Peyer's patch (tissue), 4 donors: ENCODE data around the gene C12orf43. TPM values are rescaled to one million over a fixed set of nuclear protein-coding genes. Genes with fewer than 3 reads are reported as not detected.
A peak's percentile ranks its signal among the peaks of the same experiment; 100 is the strongest.

Experiments used
- DNase-seq, 3 donors: peaks; one replicate each; pipeline ENCODE4 v3.0.0-alpha.2; 2017 to 2019
- H3K27ac ChIP-seq, 4 donors: fragments of 200-600 bp; sonication (generic); one replicate each; pipeline ENCODE4 v1.5.1; 2016 to 2019
- H3K27me3 ChIP-seq, 2 donors: fragments of 200-600 bp; sonication (generic); one replicate each; pipeline ENCODE4 v1.5.1; 2019
- H3K36me3 ChIP-seq, 3 donors: fragments of 200-600 bp; sonication (generic); one replicate each; pipeline ENCODE4 v1.5.1; 2016 to 2019
- H3K4me1 ChIP-seq, 4 donors: fragments of 200-600 bp; sonication (generic); one replicate each; pipeline ENCODE4 v1.5.1; 2016 to 2019
- H3K4me3 ChIP-seq, 4 donors: fragments of 200-600 bp; sonication (generic); 1 replicate in 3 of 4; 2 replicates in 1 of 4; pipeline ENCODE4 v1.5.1; 2016 to 2019; ENCODE audit warnings: mild to moderate bottlenecking in 1 of 4
- H3K9me3 ChIP-seq, 4 donors: fragments of 200-600 bp; sonication (generic); one replicate each; pipeline ENCODE4 v1.5.1; 2016 to 2019; ENCODE audit warnings: mild to moderate bottlenecking in 1 of 4
- CTCF ChIP-seq, 6 experiments: fragments of 450-650 bp in 4 of 6; fragments of 200-600 bp in 2 of 6; sonication (generic) in 1 of 6; IDR thresholded peaks; one replicate each; pipeline ENCODE4 v1.5.1; 2017 to 2019; ENCODE audit warnings: antibody characterized with exemption in 6 of 6, mild to moderate bottlenecking in 3 of 6, moderate library complexity in 1 of 6
- POLR2A ChIP-seq, 2 donors: fragments of 450-650 bp; IDR thresholded peaks; one replicate each; pipeline ENCODE4 v1.5.1; 2017; ENCODE audit warnings: antibody characterized with exemption in 2 of 2, mild to moderate bottlenecking in 2 of 2, moderate library complexity in 2 of 2
- total RNA-seq, 4 donors: library from RNA; depleted of rRNA; stranded (reverse); fragments of >200 nt; gene quantifications; one replicate each; pipeline ENCODE4 v1.1.0, GENCODE V29; 2016

Gene C12orf43
- total RNA-seq, 4 donors from 2014 or later, result 7.6 to 16.5 (median 12.0) TPM

- Histone ChIP-seq H3K27ac (peak overlapping the region in 3 of 4 donors; percentile 40 to 83 (median 80)), H3K4me1 (no peaks in the 10 kb centered on the region), H3K36me3 (no peaks in the 10 kb centered on the region), H3K27me3 (no peaks in the 10 kb centered on the region), H3K4me3 (no peak overlapping the region), H3K9me3 (no peaks in the 10 kb centered on the region)
- TF ChIP-seq POLR2A (IDR thresholded peaks at IDR 0.05), result no peak
- no peak for TF ChIP-seq CTCF (IDR thresholded peaks at IDR 0.05)
- peak in 2 of 3 donors; percentile 83 to 87 for DNase-seq
Observed at GRCh38 chr12:121025442-121026226, 9.3 kb upstream of the C12orf43 start.

GRCh38 chr12:121023799-121024198, 7.5 kb upstream of the C12orf43 start:
- no peak overlapping the region for H3K27ac ChIP-seq
- no peak for DNase-seq
- H3K27me3 ChIP-seq, result no peaks in the 10 kb centered on the region
- H3K4me1 ChIP-seq, result no peaks in the 10 kb centered on the region
- no peaks in the 10 kb centered on the region for H3K36me3 ChIP-seq
- no peak for TF ChIP-seq CTCF (IDR thresholded peaks at IDR 0.05)
- TF ChIP-seq POLR2A (IDR thresholded peaks at IDR 0.05), result no peak
- no peaks in the 10 kb centered on the region for H3K9me3 ChIP-seq
- no peak overlapping the region for H3K4me3 ChIP-seq

DNA sequence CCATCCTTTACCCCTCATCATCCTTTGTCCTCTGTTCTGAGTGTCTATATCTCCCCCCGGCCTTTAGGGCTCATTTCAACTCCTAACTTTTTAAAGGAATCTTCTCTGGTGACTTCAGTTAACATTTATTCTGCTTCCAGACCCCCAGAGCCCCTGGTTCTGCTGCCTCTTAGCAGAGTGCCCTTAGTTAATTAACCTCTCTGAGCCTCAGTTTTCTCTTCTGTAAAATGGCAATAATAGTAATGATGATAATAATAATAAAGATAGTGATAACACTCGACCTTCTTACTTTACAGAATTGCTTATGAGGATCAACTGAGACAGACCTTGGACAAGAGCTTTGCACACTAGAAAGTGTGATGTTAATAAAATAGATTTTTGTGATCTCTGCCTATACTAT, 6.4 kb upstream of the C12orf43 start:
- TF ChIP-seq CTCF (IDR thresholded peaks at IDR 0.05) (no peak), POLR2A (IDR thresholded peaks at IDR 0.05) (no peak)
- no peak for DNase-seq
- H3K27ac ChIP-seq, result no peak overlapping the region
- no peaks in the 10 kb centered on the region for H3K9me3 ChIP-seq
- H3K4me3 ChIP-seq, result no peak overlapping the region
- no peaks in the 10 kb centered on the region for H3K4me1 ChIP-seq
- no peaks in the 10 kb centered on the region for H3K27me3 ChIP-seq
- H3K36me3 ChIP-seq, result no peaks in the 10 kb centered on the region

GRCh38 chr12:121021754-121022153, 5.5 kb upstream of the C12orf43 start:
- Histone ChIP-seq H3K27me3 (no peaks in the 10 kb centered on the region), H3K27ac (no peak overlapping the region), H3K4me1 (no peaks in the 10 kb centered on the region), H3K9me3 (no peaks in the 10 kb centered on the region), H3K36me3 (no peaks in the 10 kb centered on the region), H3K4me3 (no peak overlapping the region)
- TF ChIP-seq CTCF (IDR thresholded peaks at IDR 0.05) (no peak), POLR2A (IDR thresholded peaks at IDR 0.05) (no peak)
- no peak for DNase-seq

DNA sequence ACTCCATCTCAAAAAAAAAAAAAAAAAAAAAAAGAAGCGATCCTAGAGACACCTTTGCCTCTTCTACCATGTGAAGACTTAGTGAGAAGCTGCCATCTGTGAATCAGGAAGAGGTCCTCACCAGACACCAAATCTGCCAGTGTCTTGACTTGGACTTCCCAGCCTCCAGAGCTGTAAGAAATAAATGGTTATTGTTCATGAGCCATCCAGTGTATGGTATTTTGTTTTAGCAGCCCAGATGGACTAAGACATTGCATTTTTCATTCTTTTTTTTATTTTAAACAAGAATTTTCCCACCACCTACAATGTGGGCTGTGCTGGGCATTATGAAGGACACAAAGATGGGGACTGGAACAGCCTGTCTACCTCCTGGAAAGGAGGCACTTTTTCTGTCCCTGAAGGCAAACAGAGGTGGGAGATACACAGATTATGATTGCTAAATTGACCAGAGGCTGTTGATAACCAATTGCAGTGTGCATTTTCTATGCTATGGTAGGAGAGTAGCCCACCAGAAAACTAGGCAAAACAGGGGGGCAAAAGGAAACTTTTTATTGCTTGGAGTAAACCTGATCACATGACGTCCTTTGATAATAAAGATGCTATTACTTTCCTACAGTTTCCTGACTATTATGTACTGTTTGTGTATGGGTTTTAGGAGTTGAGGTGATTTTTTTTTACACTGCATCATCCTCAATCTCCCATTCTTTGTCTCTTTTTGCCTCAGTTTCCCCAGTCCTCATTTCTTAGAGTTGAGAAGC, 2.8 kb upstream of the C12orf43 start:
- Histone ChIP-seq H3K9me3 (no peaks in the 10 kb centered on the region), H3K27me3 (no peaks in the 10 kb centered on the region), H3K36me3 (no peaks in the 10 kb centered on the region), H3K4me3 (no peak overlapping the region), H3K4me1 (peaks cover 0 to 10% (median 2%) of the 10 kb centered on the region in 4 donors), H3K27ac (no peak overlapping the region)
- no peak for TF ChIP-seq POLR2A (IDR thresholded peaks at IDR 0.05)
- no peak for DNase-seq

GRCh38 chr12:121017966-121018491, 1.7 kb upstream of the C12orf43 start:
- DNase-seq, result no peak

More at GRCh38 chr12:121017966-121018491, 1.7 kb upstream of the C12orf43 start:
- Histone ChIP-seq H3K4me1 (peaks cover 0 to 10% (median 2%) of the 10 kb centered on the region in 4 donors), H3K27me3 (no peaks in the 10 kb centered on the region), H3K4me3 (no peak overlapping the region), H3K36me3 (no peaks in the 10 kb centered on the region), H3K27ac (no peak overlapping the region), H3K9me3 (no peaks in the 10 kb centered on the region)
- TF ChIP-seq POLR2A (IDR thresholded peaks at IDR 0.05) (no peak), CTCF (IDR thresholded peaks at IDR 0.05) (no peak)
